HG03095 (cell line): Measurements from ENCODE around the gene NUP88.

ENCODE experiments used
- ATAC-seq: cut with Tn5 transposase; IDR thresholded peaks from one replicate; pipeline ENCODE4 v1.9.1; 2021; ENCODE audit warnings: moderate library complexity; ENCODE audit not compliant: unreplicated experiment

The NUP88 gene

DNA sequence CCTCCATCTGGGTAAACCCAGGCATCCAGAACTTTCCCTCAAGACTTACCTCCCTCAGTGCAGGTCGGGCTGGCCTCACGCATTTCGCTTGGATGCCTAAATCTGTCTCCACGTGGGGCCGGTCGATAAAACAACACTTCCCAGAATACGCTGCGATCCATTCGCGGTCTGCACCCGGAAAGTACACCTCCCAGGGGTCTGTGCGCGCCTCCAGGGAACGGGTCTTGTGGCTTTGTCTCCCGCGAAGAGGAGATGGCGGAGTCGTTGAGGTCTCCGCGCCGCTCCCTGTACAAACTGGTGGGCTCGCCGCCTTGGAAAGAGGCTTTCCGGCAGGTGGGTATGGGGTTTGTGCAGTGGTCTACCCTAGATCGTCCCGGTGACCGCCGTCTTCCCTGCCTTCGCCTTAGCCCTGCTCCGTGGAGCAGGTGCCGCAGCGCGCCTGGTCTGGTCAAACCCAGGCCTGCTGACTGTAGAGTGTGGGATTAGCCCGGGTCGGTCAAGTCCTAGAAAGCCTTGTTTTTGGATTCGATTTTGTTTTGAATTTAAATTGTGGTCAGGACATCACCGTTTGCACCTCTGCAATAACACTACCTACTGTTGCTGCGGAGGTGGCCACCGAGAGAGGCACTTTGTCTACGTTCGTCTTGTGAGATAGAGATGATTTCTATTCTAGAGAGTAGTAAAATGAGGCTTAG lies 644 bp upstream of the NUP88 start, which contains the start of gene RPAIN:
Gene RPAIN, plus strand, starts transcription at position 224 of the 695 bp plus-strand sequence. Its CDS starts 29 bp downstream, at position 253.
- peak; percentile 61 for ATAC-seq

DNA sequence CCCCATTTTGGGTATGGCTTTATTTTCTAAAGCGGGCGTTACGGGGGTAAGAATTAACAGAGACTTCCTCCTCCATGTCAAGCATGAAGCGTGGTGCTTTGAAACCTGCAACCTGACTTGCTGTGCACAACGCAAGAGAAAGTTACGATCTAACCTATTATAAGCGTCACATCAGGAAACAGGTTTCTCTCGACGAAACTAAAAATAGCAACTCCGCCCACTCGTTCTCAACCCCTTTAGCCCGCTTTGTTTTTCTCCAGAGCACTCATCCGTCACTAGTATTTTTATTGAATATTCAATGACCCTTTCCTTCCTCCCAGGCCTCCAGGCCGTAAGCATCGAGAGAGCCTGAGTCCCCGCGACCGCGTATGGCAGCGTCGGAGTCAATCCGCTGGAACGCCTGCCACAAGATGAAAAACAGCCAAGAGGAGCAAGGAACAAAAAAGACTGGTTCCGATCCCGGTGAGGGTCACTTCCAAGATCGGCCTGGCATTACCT lies 555 bp downstream of the NUP88 start:
- peak; percentile 38 for ATAC-seq

DNA sequence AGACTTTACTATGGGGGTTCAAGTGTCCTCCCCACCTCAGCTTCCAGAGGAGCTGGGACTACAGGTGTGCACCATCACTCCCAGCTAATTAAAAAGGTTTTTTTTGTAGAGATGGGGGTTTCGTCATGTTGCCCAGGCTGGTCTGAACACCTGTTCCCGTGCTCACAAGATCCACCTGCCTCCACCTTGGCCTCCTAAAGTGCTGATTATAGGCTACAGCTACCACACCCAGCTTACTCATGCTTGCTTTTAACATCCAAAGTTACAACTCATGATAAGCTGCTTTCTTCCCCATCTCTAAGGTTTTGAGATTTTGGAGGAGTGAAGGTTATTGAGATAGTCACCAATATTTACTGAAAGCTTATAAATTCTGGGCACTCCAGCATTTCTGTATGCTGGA lies 2.6 kb downstream of the NUP88 start:
- ATAC-seq = no peak

DNA sequence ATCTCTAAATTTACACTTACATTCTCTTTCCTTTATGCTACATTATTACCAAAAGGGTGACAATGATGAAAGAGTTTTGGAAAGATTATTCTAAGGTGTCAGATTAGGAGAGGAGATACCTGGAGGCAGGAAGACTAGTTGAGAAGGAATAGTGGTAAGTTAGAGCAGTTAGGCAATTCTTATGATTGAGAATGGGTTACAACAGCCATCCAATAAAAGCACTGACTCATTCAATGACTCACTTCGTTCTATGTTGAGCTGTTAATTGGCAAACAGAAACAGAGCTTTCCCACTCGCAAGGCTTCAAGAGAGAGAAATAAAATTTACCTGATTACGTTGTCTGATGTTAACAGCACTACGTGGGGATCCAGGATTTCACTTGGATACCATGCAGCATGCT lies 5.8 kb downstream of the NUP88 start:
- no peak for ATAC-seq

DNA sequence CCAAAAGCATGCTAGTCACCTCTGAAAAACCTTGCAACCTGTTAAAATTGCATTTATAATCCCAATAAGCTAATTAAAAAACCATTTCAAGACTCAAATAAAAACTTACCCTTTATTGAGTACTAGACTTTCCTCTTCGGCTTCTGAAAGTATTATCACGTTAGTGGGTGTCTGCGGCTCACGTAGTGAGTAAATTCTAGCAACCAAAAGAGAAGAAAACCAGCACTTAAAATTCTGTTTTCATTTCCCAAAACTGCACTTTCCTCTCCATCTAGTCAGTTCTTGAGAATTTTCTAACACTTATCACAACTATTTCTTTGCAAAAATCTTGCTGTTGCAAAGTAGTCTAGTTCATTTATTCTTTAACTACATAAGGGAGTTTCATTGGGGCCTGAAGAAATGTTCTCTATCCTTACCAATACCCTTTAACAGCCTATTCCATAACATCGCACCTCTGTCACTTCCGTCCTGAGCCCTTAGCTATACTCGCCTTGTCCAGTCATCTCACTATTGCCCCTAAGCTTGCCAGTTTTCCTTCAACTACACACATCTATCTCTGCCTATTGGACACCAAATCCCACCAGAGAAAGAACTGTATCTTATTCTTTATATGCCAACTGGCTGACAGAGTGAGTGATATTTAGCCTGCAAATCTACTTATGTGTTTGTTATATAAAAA lies 8.7 kb downstream of the NUP88 start:
- ATAC-seq = no peak

DNA sequence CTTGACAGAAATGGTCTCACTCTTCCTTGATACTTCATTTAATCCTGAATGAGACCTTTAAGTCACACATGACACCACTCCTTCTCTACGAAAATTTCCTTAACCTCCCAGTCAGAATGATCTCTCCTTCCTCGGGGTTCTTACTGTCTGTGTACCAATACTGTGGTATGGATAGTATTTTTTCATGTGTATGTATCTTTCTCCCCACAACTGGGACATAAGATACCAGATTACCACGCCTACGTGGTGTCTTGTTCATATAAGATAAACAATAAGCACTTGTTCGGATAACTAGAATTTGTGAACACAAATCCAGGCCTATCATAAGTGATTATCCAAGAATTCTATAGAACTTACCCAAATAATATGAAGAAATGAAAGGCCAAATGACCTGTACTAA lies 11.3 kb downstream of the NUP88 start:
- no peak for ATAC-seq

DNA sequence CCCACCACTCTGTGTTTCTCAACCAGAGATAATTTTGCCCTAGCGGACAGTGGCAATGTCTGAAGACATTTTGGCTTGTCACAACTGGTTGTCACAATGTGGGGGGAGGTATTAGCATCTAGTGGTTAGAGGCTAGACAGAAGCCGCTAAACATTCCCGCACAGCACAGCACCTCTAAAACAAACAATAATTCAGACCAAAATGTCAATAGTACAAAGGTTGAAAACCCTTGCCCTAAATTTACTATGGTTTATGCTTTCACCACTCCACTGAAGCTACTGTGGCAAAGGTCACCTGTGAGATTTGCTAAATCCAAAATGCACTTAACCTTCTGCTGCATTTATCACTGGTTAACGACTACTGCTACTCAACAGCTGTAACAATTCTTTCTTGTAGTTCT lies 14.1 kb downstream of the NUP88 start:
- no peak for ATAC-seq

DNA sequence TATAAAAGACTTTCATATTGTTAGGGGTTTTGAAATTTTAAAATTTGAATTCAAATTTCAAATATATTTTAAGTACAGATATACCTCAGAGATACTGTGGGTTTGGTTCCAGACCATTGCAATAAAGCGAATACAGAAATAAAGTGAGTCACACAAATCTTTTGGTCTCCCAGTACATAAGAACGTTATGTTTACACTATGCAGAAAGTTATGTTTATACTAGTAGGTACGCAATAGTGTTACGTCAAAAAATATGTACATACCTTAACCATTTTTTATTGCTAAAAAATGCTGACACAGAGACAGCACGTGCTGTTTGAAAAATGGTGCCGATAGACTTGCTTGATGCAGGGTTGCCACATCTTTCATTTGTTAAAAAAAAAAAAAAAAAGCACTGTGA lies 19.7 kb downstream of the NUP88 start:
- ATAC-seq = no peak

DNA sequence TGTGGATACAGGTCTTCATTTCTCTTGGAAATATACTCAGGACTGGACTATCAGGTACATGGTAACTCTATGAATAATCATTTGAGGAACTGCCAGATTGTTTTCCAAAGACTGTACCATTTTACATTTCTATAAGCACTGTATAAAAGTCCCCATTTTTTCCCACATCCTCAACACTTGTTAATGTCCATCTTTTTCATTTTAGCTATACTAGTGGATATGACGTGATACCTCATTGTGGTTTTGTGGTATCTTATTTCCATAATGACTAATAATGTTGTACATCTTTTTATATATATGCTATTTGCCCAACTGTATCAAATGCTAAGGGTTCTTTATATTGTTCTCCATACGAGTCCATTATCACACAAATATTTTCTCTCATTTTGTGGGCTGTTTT lies 22.9 kb downstream of the NUP88 start:
- no peak for ATAC-seq

DNA sequence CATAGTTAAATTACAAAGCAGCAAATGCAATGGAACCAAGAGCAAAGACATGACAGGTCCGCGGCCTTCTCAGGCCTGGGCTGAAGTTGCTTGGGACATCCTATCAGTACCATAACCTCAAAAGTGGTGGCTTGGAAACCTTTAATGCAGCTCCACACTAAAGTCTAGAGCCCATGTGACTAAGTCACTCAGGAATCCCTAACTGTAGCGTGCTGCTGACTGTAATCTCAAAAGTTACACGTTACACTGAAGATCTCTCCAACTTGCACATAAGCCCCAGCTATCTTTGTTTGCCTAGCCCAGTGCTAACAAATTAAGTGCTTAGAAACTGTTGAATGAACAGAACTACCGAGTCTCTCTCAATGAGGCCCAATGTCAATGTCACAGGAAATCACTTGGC lies 27.8 kb downstream of the NUP88 start:
- no peak for ATAC-seq

DNA sequence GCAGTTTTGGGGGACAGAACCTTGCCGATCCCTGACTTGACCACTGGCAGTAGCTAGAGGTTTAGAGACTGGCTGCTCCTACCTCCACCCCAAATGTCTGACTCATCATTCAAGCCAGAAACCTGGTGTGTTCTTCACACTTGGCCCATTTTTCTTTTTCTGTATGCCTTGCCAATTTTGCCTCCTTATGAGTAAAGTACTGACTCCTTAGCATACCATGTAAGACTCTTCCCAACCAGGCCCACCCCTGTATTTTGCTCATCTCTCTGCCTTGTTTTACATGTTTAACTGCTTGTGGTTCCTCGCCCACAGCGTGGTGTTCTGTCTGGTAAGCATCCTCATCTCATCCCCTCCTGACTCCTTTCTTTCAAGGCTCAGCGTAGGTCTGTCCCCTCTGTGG lies 37.9 kb downstream of the NUP88 start:
- no peak for ATAC-seq

DNA sequence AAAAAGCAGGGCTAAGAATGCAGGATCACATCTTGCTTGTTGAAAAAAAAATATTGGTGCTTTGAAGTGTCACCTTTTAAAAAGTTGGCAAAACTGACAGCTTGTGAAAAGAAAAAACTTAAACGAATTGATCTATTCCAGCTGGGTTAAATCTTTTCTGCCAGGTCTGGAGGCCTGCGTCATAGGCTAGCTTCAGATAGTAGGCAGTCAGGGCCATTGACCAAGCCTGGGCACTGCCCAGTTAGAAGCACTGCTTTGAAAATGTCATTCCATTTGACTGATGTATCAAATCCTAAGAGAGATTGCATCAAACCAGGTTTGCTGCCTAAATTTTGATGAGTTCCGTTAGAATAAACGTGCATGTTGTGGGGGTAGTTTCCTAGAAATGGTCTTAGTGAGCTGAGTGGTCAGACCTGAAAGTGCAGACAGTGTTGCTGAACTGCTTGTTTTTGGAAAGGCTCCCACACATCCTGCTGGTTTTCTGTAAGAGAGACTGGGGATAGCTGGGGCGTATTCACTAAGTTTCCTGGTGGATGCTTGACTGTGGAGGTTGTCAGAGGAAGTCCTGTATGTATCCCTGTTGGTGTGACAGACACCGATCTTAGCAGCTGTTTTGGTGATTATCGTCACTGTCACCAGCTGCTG lies 38.8 kb downstream of the NUP88 start:
- ATAC-seq = no peak

DNA sequence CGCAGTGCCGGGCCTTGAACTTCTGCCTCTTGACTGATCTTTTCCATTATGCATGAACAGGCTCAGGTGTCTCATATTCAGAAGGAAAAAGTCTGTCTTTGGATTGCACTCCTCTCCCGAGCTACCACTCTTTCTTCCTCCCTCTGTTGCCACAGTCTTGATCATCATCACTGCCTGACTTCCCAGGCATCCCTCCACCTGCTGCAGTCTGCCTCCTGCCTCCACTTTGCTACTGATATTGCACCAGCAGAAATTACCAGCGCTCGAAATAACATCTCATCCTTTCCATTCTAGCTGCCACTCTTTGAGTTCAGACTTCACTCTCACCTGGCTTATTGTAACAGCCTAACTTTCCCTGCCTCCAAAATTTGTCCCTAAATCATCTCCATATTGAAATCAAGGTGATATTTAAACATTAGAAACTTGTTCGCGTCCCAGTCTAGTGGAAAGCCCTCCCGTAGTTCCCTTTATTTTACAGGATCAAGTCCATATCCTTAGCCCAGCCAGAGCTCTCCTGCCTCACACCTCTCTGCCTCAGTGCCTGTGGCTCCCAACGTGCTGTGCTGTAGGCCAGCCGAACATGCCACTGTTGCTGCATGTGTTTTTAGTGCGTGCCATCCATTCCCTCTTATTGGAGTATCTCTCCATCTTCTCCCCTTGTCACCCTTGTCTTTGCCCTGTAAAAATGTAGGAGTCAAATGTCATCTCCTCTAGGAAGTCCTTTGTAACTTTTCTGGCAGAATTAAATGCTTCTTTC lies 39.9 kb downstream of the NUP88 start:
- no peak for ATAC-seq

DNA sequence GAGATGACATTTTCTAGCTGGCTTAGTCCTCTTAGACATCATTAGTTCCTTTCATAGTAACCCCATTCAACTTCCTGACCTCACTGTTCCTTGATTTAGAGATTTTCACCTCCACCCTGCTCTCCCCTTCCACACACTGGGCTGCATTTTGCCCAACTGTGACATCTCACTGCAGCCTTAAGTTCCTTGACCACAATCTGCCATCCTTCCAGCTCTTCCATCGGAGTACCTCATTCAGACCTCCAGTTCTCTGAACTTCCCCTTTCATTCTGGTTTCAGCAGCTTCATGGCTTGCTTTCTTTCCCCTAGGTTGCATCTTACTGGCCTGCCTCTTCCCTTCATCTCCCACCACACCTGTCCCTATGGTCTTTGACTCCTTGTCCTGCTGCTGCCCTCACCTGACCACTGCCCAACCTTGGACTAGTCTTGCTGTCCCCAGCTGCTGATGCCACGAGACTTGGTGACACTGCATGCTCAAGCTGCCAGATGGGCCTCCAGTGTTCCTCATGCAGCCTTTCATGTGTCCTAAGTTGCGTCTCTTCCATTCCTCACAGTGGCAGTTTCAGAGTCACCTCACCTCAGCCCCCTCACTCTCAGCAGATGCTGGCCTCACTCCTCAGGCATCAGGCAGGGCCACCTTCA lies 40.8 kb downstream of the NUP88 start:
- no peak for ATAC-seq

DNA sequence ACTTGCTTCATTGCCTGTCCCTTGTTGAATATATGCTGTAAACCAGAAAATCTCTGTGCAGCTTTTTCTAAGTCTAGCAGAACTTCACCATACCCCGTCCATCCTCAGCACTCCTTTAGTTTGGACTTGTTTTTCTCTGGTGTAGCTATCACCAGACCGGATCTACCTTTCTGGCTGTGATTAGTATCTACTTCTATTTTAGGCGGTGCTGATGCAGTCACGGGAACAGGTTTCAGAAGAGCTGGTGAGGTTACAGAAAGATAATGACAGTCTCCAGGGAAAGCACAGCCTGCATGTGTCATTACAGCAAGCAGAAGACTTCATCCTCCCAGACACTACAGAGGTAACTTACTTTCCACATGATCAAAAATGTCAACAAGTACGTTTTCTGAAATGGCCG lies 46.4 kb downstream of the NUP88 start:
- peak; percentile 63 for ATAC-seq

DNA sequence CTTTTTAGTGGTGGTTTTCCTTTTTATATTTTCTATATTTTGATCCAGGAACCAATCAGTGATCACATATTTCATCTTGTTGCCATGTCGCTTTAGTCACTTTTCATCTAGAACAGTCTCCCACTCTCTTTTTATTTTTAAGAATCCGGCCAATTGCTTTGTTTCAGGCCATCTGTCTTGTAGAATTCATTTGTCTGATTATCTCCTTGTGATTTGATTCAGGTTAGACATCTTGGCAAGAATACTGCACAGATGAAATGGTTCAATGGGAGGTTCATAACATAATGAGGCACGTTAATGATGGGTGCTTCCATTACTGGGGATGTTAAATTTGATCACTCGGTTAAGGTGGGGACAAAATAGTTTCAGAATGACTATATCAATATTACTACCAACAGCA lies 49.1 kb downstream of the NUP88 start:
- no peak for ATAC-seq

DNA sequence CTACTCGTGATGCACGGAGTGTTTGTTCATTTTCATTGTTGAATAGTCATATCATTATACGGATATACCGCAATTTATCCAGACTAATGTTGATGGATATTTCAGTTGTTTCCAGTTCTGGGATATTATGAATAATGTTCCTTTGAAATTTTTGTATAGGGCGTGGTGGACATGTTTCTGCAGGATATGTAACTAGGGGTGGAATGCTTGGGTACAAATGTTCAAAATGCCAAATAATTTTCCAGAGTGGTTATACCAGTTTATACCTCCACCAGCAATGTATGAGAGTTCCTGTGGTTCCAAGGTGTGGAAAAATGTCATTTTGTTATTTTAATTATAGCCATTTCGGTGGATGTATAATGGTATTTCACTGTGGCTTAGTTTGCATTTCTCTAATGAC lies 53.6 kb downstream of the NUP88 start:
- ATAC-seq = no peak

DNA sequence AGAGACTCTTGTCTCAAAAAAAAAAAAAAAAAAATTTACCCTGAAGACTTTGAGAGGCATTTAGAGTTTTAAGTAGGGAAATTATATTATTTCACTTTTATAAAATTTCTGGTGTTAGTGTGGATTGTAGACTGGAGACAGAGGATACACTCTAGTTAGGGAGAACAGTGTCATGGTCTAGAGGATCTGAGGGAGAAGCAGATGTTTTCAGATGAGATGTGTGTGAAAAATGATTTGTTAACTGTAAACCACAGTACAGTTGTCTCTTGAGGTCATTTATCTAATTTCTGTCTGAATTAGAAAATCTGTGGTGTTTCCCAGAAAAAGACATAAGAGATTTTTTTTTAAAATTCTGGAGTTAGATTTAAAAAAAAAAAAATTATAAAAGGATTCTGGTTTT lies 54.8 kb downstream of the NUP88 start:
- ATAC-seq = no peak

DNA sequence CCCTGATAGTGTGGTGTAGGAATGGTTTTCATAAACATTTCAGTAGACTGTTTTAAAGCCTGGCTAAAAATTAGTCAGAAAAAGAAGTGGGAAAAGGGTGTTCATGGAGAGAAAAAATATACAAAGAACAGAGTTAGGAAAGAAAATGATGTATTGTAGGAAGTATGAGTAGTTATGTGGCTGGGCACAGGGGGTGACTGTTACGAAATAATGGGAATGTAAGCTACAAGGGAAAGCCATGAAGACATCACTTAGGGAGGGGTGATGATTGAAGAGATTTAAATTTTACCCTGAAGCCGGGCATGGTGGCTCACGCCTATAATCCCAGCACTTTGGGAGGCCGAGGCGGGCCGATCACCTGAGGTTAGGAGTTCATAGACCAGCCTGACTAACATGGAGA lies 55.3 kb downstream of the NUP88 start:
- no peak for ATAC-seq

DNA sequence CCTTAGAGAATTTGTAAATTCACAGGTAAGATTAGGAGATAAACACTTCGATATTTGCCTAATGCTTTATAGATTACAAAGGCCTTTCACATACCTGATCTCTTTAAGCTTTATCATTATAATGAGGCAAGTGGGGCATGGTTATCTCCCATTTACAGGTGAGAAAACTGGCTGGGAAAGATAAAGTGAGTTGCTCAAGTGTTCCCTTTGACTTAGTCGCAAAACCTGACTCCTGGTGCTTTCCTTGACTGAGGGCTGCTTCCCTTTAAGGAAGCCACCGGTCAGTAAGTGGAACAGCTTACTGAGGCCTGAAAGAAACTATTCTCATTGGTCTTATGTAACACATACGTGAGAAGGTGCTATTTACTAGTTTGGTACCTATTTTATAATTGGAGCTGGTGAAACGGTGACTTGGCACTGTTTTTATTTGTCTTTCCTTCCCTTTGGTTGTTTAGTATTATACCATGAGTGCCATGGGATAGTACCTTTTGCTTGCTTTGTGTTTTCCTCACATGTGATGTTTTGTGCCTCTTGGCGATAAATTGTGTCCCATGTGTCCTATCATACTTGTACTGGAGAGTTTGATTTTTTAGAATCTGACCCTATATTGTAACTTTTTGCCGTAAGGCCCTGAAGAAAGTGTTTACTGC lies 57.2 kb downstream of the NUP88 start:
- ATAC-seq = no peak
